Kidney (tissue), 14 donors: ENCODE results near the gene ST6GAL2. TPM values are rescaled to one million over a fixed set of nuclear protein-coding genes. Genes with fewer than 3 reads are reported as not detected.

ENCODE experiments used
- DNase-seq, 5 donors: peaks; one replicate each; pipeline ENCODE4 v3.0.0-alpha.2; 2013 to 2020
- FAIRE-seq: peaks from 2 replicates; lab custom pipeline; 2012; peaks lifted over from hg19 to GRCh38; lab: Jason Lieb, UNC
- H3K27ac ChIP-seq, 2 donors: one replicate each; pipeline ENCODE4 v1.7.0; 2013; ENCODE audit warnings: low read depth in 2 of 2, low read length in 2 of 2, inconsistent platforms in 1 of 2
- H3K27me3 ChIP-seq: one replicate; pipeline ENCODE4 v1.7.1; 2013; ENCODE audit warnings: low read length, inconsistent platforms; ENCODE audit not compliant: control insufficient read depth, insufficient read depth
- H3K36me3 ChIP-seq, 3 donors: one replicate each; pipeline versions ENCODE4 v1.7.0 to v1.7.1; 2013; ENCODE audit warnings: low read length in 3 of 3, control low read depth in 1 of 3, inconsistent platforms in 1 of 3; ENCODE audit not compliant: insufficient read depth in 3 of 3, control insufficient read depth in 2 of 3
- H3K4me1 ChIP-seq, 3 donors: one replicate each; pipeline versions ENCODE4 v1.7.0 to v1.7.1; 2013; ENCODE audit warnings: low read length in 3 of 3, inconsistent platforms in 1 of 3, low read depth in 1 of 3; ENCODE audit not compliant: control insufficient read depth in 2 of 3, insufficient read depth in 2 of 3
- H3K4me3 ChIP-seq, 3 donors: one replicate each; pipeline versions ENCODE4 v1.7.0 to v1.8.1; 2013; ENCODE audit warnings: low read length in 3 of 3, control low read depth in 1 of 3, inconsistent platforms in 1 of 3
- H3K9ac ChIP-seq, 3 donors: one replicate each; pipeline versions ENCODE4 v1.7.0 to v1.7.1; 2013; ENCODE audit warnings: low read length in 3 of 3, control low read depth in 1 of 3, inconsistent platforms in 1 of 3
- H3K9me3 ChIP-seq, 3 donors: one replicate each; pipeline versions ENCODE4 v1.7.0 to v1.7.1; 2013; ENCODE audit warnings: low read length in 3 of 3, control low read depth in 1 of 3, inconsistent platforms in 1 of 3; ENCODE audit not compliant: control insufficient read depth in 2 of 3, insufficient read depth in 1 of 3
- CTCF ChIP-seq: IDR thresholded peaks from 3 replicates; pipeline ENCODE4 v1.5.1; 2012; ENCODE audit warnings: mild to moderate bottlenecking, moderate library complexity, borderline replicate concordance; ENCODE audit not compliant: insufficient read depth; ENCODE audit errors: extremely low read depth
- intact Hi-C: fragments of 100-400 bp; cut with DNase I; formaldehyde crosslinking; loops from one replicate; pipeline ENCODE4 v1.11.1; 2022
- polyA plus RNA-seq: library from polyadenylated mRNA; stranded (reverse); fragments of 350-450 nt; fragmentation: Illumina TruSeq; extraction: RNeasy Lipid Tissue Mini Kit (QIAGEN cat#74804); gene quantifications from one replicate; pipeline ENCODE4 v1.2.3, GENCODE V29; 2014; ENCODE audit warnings: low read depth, low replicate concordance; ENCODE audit not compliant: insufficient read depth
- total RNA-seq: library from RNA; stranded (reverse); fragmentation: NEBNext Ultra II Directional; extraction: Animal tissue kit (Norgen Biotek cat#: 25700); gene quantifications from one replicate; pipeline ENCODE4 v1.2.1, GENCODE V29; 2021
- donor health status: control.
- donor health status: control.
- donor health status: control.
- donor health status: control.
- donor health status: control.
- donor health status: DM: yes; HTN: yes; CAD: no.
- donor health status: Normal renal cell carcinoma (clear cell type).

Gene ST6GAL2
- total and polyA plus RNA-seq, 2 donors from 2014 or later, result 0.22 to 1.2 TPM

DNA sequence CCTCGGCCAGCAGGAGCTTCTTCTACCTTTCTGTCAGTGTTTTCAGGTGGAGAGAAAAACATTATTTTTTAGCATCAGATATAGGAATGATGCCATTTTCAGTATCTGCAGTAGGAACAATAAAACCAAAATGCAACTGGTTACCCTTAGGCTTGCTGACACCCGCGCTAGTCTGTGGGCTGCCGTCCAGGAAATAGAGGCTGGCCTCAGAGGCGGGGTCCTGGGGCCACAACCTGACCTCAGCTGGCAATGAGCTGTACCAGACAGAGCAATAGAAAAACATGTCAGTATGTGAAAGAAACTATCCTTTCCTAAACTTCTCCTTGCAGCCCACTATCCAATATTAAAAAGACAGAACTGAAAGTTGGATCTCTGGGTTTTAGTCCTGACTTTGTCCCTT lies 4.6 kb upstream of the ST6GAL2 start:
- Histone ChIP-seq H3K9ac (no peak overlapping the region), H3K4me1 (peaks cover 0 to 6% (median 0%) of the 10 kb centered on the region in 3 donors), H3K36me3 (no peaks in the 10 kb centered on the region), H3K4me3 (no peak overlapping the region), H3K27ac (no peak overlapping the region), H3K9me3 (no peaks in the 10 kb centered on the region), H3K27me3 (no peaks in the 10 kb centered on the region)
- intact Hi-C loops, result no loop called here
- TF ChIP-seq CTCF, result no peak
- no peak for DNase-seq
- no peak for FAIRE-seq

DNA sequence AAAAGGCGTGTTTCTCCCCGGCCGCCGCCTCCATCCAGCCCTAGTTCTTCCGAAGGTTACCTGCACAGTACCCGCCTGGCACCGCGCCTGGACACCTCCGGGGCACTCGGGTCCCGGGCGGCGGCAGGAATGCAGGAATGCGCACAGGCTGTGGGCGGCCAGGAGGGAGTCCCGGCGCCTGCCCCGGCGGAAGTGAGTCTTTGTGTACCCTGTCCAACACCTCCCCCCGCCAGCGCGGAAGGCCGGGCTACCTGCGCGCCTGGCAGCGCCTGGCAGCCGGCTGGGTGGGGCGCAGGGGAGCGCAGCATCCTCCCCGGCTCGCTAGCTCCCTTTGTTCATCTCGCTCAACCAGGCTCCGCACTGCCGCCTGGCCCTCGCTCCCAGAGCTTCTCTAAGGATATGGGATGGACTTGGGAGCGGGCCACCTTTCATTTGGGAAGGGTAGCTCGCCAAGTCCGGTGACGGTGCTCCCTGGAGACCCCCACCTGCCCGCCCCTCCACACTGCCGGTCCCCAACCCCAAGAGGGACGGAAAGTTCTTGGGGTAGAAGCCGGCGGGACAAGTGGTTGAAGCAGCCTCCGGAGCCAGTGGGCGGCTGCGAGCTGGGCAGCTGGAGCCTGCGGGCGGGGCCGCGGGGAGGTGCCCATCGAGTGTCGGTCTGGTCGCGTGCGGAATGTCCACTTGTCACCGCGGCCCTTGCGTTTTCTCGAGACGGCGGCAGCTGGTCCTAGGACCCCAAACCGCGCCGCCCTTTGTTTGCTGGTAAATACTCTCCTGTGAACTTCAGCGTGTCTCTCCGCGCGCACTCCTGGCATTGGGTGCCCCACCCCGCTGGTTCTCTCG lies 1.2 kb upstream of the ST6GAL2 start:
- no peaks in the 10 kb centered on the region for H3K36me3 ChIP-seq
- H3K27ac ChIP-seq, result no peak overlapping the region
- no peak overlapping the region for H3K9ac ChIP-seq
- intact Hi-C loops, result no loop called here
- FAIRE-seq (no peak), DNase-seq (peak; percentile 84 to 89 (median 88))
- H3K9me3 ChIP-seq, result no peaks in the 10 kb centered on the region
- no peak for TF ChIP-seq CTCF
- H3K27me3 ChIP-seq, result no peaks in the 10 kb centered on the region
- H3K4me1 ChIP-seq, result peaks cover 0 to 6% (median 0%) of the 10 kb centered on the region in 3 donors
- H3K4me3 ChIP-seq, result peak overlapping the region in 2 of 3 donors; percentile 26 to 49

DNA sequence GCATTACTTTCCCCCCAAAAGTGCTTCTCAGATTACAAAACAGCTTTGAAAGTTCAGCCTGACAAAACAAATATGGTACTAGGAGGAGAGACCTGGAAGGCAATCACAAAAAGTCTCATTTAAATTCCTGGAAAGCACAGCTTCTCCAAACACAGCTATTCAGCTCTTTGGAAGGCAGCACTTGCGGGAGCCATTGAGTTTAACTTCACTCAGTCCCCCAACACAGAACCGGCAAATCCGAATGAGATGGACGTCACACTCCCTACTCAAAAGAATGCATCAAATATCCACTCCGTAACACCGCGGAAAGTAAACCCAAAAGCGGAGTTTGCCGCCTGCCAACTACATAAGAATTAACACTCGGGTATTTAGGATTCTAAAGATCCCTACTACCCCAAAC lies 638 bp downstream of the ST6GAL2 start:
- no peaks in the 10 kb centered on the region for H3K36me3 ChIP-seq
- peak overlapping the region in 2 of 3 donors; percentile 59 to 80 for H3K4me3 ChIP-seq
- no peaks in the 10 kb centered on the region for H3K9me3 ChIP-seq
- H3K9ac ChIP-seq, result peak overlapping the region in 1 of 3 donors; percentile 67
- FAIRE-seq (no peak), DNase-seq (peak in 3 of 5 donors; percentile 33 to 76 (median 72))
- intact Hi-C loops, result no loop called here
- no peaks in the 10 kb centered on the region for H3K27me3 ChIP-seq
- H3K27ac ChIP-seq, result no peak overlapping the region
- no peak for TF ChIP-seq CTCF
- peaks cover 0 to 6% (median 0%) of the 10 kb centered on the region in 3 donors for H3K4me1 ChIP-seq
